IMR-90 (cell line): ENCODE results near the gene VAC14. TPM values are rescaled to one million over a fixed set of nuclear protein-coding genes. Genes with fewer than 3 reads are reported as not detected.

ENCODE experiments used
- ATAC-seq: fragments of 200-7000 bp; cut with Tn5 transposase; 2 replicates; pipeline ENCODE4 v1.9.1; 2020; ENCODE audit warnings: low read depth, mild to moderate bottlenecking, moderate library complexity
- BruUV-seq: library from RNA; stranded (reverse); fragments of 400-500 nt; replicated peaks from 2 replicates; lab custom pipeline; 2021; lab: Mats Ljungman, UMichigan
- CTCF ChIA-PET: fragments of 300-600 bp; formaldehyde crosslinking; extraction: SDS; loops from one replicate; lab custom pipeline; 2021; ENCODE audit warnings: antibody characterized with exemption; lab: Yijun Ruan, JAX
- POLR2A ChIA-PET: fragments of 300-600 bp; sonication (Branson Sonifier 250); formaldehyde crosslinking; loops from one replicate; lab custom pipeline; 2022; ENCODE audit warnings: antibody characterized with exemption; ENCODE audit not compliant: unreplicated experiment; lab: Charles Lee
- DNase-seq: peaks from one replicate; pipeline ENCODE4 v3.0.0; 2013
- H2AFZ ChIP-seq: replicated peaks from 2 replicates; pipeline ENCODE3; 2013; ENCODE audit warnings: low read length, mild to moderate bottlenecking; ENCODE audit not compliant: poor library complexity
- H2AK5ac ChIP-seq: 2 replicates; pipeline ENCODE4 v1.6.1; 2013; ENCODE audit warnings: low read depth, low read length, inconsistent platforms
- H2AK9ac ChIP-seq: replicated peaks from 2 replicates; pipeline ENCODE3; 2013; ENCODE audit warnings: mild to moderate bottlenecking, low read depth, low read length, moderate library complexity; ENCODE audit not compliant: poor library complexity
- H2BK120ac ChIP-seq: 2 replicates; pipeline ENCODE4 v1.6.1; 2013; ENCODE audit warnings: low read depth, low read length, inconsistent platforms
- H2BK15ac ChIP-seq: 3 replicates; pipeline ENCODE4 v1.6.1; 2013; ENCODE audit warnings: low read depth, low read length, inconsistent platforms
- H2BK20ac ChIP-seq: 2 replicates; pipeline ENCODE4 v1.6.1; 2013; ENCODE audit warnings: low read depth, mild to moderate bottlenecking, inconsistent platforms, low read length, moderate library complexity
- H2BK5ac ChIP-seq: 2 replicates; pipeline ENCODE4 v1.6.1; 2013; ENCODE audit warnings: mild to moderate bottlenecking, low read depth, low read length, inconsistent platforms; ENCODE audit not compliant: poor library complexity, severe bottlenecking
- H3K14ac ChIP-seq: replicated peaks from 2 replicates; pipeline ENCODE4 v1.6.1; 2013; ENCODE audit warnings: low read depth, low read length, inconsistent platforms
- H3K18ac ChIP-seq: 2 replicates; pipeline ENCODE4 v1.6.1; 2013; ENCODE audit warnings: low read depth, low read length, control low read depth
- H3K23ac ChIP-seq: 2 replicates; pipeline ENCODE4 v1.6.1; 2013; ENCODE audit warnings: low read depth, low read length, inconsistent platforms
- H3K27ac ChIP-seq: 2 replicates; pipeline ENCODE4 v1.5.1; 2013; ENCODE audit warnings: mild to moderate bottlenecking, control low read depth, low read length; ENCODE audit not compliant: insufficient read depth
- H3K27me3 ChIP-seq: 2 replicates; pipeline ENCODE4 v1.6.1; 2013; ENCODE audit warnings: low read length; ENCODE audit not compliant: control insufficient read depth, insufficient read depth
- H3K36me3 ChIP-seq: 2 replicates; pipeline ENCODE4 v1.6.1; 2013; ENCODE audit warnings: low read length, mixed read lengths; ENCODE audit not compliant: control insufficient read depth, insufficient read depth
- H3K4ac ChIP-seq: 2 replicates; pipeline ENCODE4 v1.6.1; 2013; ENCODE audit warnings: low read depth, low read length, inconsistent platforms
- H3K4me1 ChIP-seq: 2 replicates; pipeline ENCODE4 v1.6.1; 2013; ENCODE audit warnings: low read length, mixed read lengths; ENCODE audit not compliant: control insufficient read depth, insufficient read depth
- H3K4me2 ChIP-seq: 2 replicates; pipeline ENCODE4 v1.6.1; 2013; ENCODE audit warnings: low read depth, mild to moderate bottlenecking, control low read depth, low read length, moderate library complexity
- H3K4me3 ChIP-seq: 2 replicates; pipeline ENCODE4 v1.5.1; 2013; ENCODE audit warnings: low read depth, mild to moderate bottlenecking, control low read depth, low read length, moderate library complexity; ENCODE audit not compliant: insufficient read depth
- H3K56ac ChIP-seq: 2 replicates; pipeline ENCODE4 v1.6.1; 2013; ENCODE audit warnings: low read length, inconsistent platforms; ENCODE audit not compliant: insufficient read depth; ENCODE audit errors: extremely low read depth
- H3K79me1 ChIP-seq, 2 experiments: 2 replicates each; pipeline ENCODE4 v1.6.1; 2013; ENCODE audit warnings: low read length in 2 of 2, inconsistent platforms in 1 of 2, low read depth in 1 of 2
- H3K9ac ChIP-seq: 2 replicates; pipeline ENCODE4 v1.6.1; 2013; ENCODE audit warnings: low read depth, low read length, control low read depth
- H3K9me1 ChIP-seq: 2 replicates; pipeline ENCODE4 v1.6.1; 2013; ENCODE audit warnings: low read length, inconsistent platforms; ENCODE audit not compliant: insufficient read depth
- H3K9me3 ChIP-seq: 2 replicates; pipeline ENCODE4 v1.6.1; 2013; ENCODE audit warnings: low read length; ENCODE audit not compliant: control insufficient read depth, insufficient read depth
- H4K20me1 ChIP-seq: 2 replicates; pipeline ENCODE4 v1.6.1; 2013; ENCODE audit warnings: low read length, inconsistent platforms; ENCODE audit not compliant: insufficient read depth
- H4K5ac ChIP-seq: 2 replicates; pipeline ENCODE4 v1.6.1; 2013; ENCODE audit warnings: mild to moderate bottlenecking, low read depth, low read length, control low read depth
- H4K8ac ChIP-seq, 2 experiments: 2 replicates each; pipeline ENCODE4 v1.6.1; 2013; ENCODE audit warnings: low read depth in 2 of 2, low read length in 2 of 2, control low read depth in 1 of 2, inconsistent platforms in 1 of 2
- H4K91ac ChIP-seq: 2 replicates; pipeline ENCODE4 v1.6.1; 2013; ENCODE audit warnings: low read depth, low read length, inconsistent platforms; ENCODE audit not compliant: insufficient read depth
- BHLHE40 ChIP-seq: fragments of 150-350 bp; IDR thresholded peaks from 2 replicates; pipeline ENCODE4 v1.6.1; 2016; ENCODE audit warnings: mild to moderate bottlenecking, low read depth, low read length
- MAFK ChIP-seq: IDR thresholded peaks from 2 replicates; pipeline ENCODE4 v1.6.1; 2012; ENCODE audit warnings: low read depth, low read length, improper control_type of control experiment
- NFE2L2 ChIP-seq: fragments of 150-350 bp; IDR thresholded peaks from 2 replicates; pipeline ENCODE4 v1.6.1; 2016; ENCODE audit warnings: low read depth, mild to moderate bottlenecking, low read length
- RCOR1 ChIP-seq: IDR thresholded peaks from 2 replicates; pipeline ENCODE4 v1.6.1; 2012; ENCODE audit warnings: mild to moderate bottlenecking, low read length, improper control_type of control experiment; ENCODE audit not compliant: insufficient replicate concordance
- RFX5 ChIP-seq: IDR thresholded peaks from 2 replicates; pipeline ENCODE4 v1.8.0; 2012; ENCODE audit warnings: low read depth, mild to moderate bottlenecking, low read length, moderate library complexity
- WGBS, 2 experiments: methylation state at CpG; one replicate each; pipeline versions ENCODE4 v1.1.5 to v1.1.7; 2013; ENCODE audit warnings: missing lambda C conversion rate in 2 of 2; ENCODE audit not compliant: insufficient read length in 1 of 2; ENCODE audit errors: extremely low coverage in 2 of 2; 5-methylcytosine and 5-hydroxymethylcytosine counted together
- dilution Hi-C: fragments of 300-500 bp; cut with HindIII; formaldehyde crosslinking; loops from one replicate; pipeline ENCODE4 v1.14.3; 2018; ENCODE audit warnings: low sequenced_read_pairs; ENCODE audit not compliant: unreplicated experiment
- in situ Hi-C: fragments of 300-500 bp; cut with MboI; formaldehyde crosslinking; loops from 3 replicates; pipeline ENCODE4 v1.14.3; 2019; ENCODE audit warnings: low sequenced_read_pairs, inconsistent platforms, mixed read lengths
- intact Hi-C: fragments of 100-400 bp; cut with micrococcal nuclease; formaldehyde crosslinking; loops from 2 replicates; pipeline ENCODE4 v1.10.0; 2022
- polyA plus RNA-seq, 3 experiments: library from polyadenylated mRNA; depleted of rRNA; stranded (reverse); fragments of >200 nt; gene quantifications; 2 replicates each; pipeline ENCODE4 v1.2.3, GENCODE V29; 2012; ENCODE audit warnings: low replicate concordance in 1 of 3
- total RNA-seq: library from RNA; depleted of rRNA; stranded (reverse); fragments of >200 nt; gene quantifications from 2 replicates; pipeline ENCODE4 v1.2.3, GENCODE V29; 2012
- TF ChIP-seq, protein P1 (sequence below): fragments of 150-350 bp; IDR thresholded peaks from 2 replicates; pipeline ENCODE4 v1.6.1; 2017; ENCODE audit warnings: mild to moderate bottlenecking, antibody characterized with exemption, low read length, low read depth

Gene VAC14
- total and polyA plus RNA-seq, 2 of the 4 experiments (the other 2 are of a cell fraction) = 21.1 to 40.2 TPM

DNA sequence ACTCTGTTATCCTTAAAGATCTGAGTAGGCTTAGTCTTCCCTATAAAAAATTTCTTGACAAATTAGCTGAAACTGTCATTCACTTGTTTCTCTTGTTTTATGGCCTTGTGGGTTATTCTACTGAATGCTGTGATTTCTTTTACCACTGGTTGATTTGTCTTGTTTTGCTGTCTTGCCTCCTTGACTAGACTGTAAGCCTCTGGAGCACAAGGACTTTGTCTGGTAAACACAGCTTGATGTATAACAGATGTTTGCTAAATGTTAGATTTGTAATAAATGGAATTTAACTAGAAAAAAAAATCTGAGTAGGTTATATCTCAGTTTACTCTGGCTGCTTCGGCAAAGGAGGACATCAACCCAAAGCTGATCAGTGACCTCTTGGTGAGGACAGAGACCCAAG, 21.6 kb downstream of the VAC14 start:
- H3K9me1 ChIP-seq = peaks cover 10% of the 10 kb centered on the region
- peaks cover 3% of the 10 kb centered on the region; the same call in 1 of the 2 replicates for H3K4me1 ChIP-seq
- H2BK20ac ChIP-seq = no peak overlapping the region
- peaks cover 0 to 15% of the 10 kb centered on the region in 2 experiments; a peak in 2 of 4 replicates for H3K79me1 ChIP-seq
- no peak overlapping the region for H3K27ac ChIP-seq
- no peak overlapping the region for H2AFZ ChIP-seq
- ATAC-seq (peak; percentile 30), DNase-seq (peak; percentile 28)
- no TSS peak for BruUV-seq
- no peak overlapping the region for H3K56ac ChIP-seq
- no peak overlapping the region for H4K91ac ChIP-seq
- dilution Hi-C loops = no loop called here
- intact Hi-C loops = loop anchor here (10.0 kb wide), 2 partner anchors 225 to 575 kb away; partner anchors contain the start of gene CALB2
- POLR2A ChIA-PET = interaction anchor here (0.6 kb wide), 1 partner anchor 243 kb away, joined by 3 read pairs; no protein-coding TSS in a partner anchor
- CTCF ChIA-PET = interaction anchor here (0.6 to 1.6 kb wide), 4 partner anchors 9 to 720 kb away, joined by 3 to 5 read pairs (median 3); no protein-coding TSS in a partner anchor
- no CpG with 5 or more reads among the region's 1 CpG for WGBS, 2 experiments
- no peak overlapping the region for H3K18ac ChIP-seq
- peaks cover 2% of the 10 kb centered on the region; the same call in 1 of the 2 replicates for H3K9me3 ChIP-seq
- no peak overlapping the region for H2AK9ac ChIP-seq
- no peak overlapping the region for H2BK15ac ChIP-seq
- in situ Hi-C loops = loop anchor here (10.0 to 25.0 kb wide), 3 partner anchors 245 to 708 kb away; partner anchors contain the start of genes CMTR2 and ZNF19
- no peak overlapping the region for H3K23ac ChIP-seq
- H4K20me1 ChIP-seq = peaks cover 9% of the 10 kb centered on the region; the same call in 1 of the 2 replicates
- no peak overlapping the region for H3K4me3 ChIP-seq
- H4K8ac ChIP-seq = no peak overlapping the region
- H2BK120ac ChIP-seq = no peak overlapping the region
- no peak overlapping the region for H2AK5ac ChIP-seq
- no peaks in the 10 kb centered on the region for H3K27me3 ChIP-seq
- TF ChIP-seq, protein P1, sequence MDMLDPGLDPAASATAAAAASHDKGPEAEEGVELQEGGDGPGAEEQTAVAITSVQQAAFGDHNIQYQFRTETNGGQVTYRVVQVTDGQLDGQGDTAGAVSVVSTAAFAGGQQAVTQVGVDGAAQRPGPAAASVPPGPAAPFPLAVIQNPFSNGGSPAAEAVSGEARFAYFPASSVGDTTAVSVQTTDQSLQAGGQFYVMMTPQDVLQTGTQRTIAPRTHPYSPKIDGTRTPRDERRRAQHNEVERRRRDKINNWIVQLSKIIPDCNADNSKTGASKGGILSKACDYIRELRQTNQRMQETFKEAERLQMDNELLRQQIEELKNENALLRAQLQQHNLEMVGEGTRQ = no peak
- TF ChIP-seq RFX5 (no peak), BHLHE40 (no peak), RCOR1 (no peak), MAFK (no peak), NFE2L2 (no peak)
- no peak overlapping the region for H3K4ac ChIP-seq
- peak overlapping the region; percentile 19 for H2BK5ac ChIP-seq
- H3K4me2 ChIP-seq = no peak overlapping the region
- H3K9ac ChIP-seq = no peak overlapping the region
- peaks cover 47% of the 10 kb centered on the region for H3K36me3 ChIP-seq
- no peak overlapping the region for H4K5ac ChIP-seq
- no peak overlapping the region for H3K14ac ChIP-seq
